Lower lobe of right lung (tissue), 2 donors: Measurements from ENCODE around the gene EPHA7. TPM values are rescaled to one million over a fixed set of nuclear protein-coding genes. Genes with fewer than 3 reads are reported as not detected.

ENCODE experiments used
- ATAC-seq, 2 donors: fragments of 200-7000 bp; cut with Tn5 transposase; one replicate each; pipeline ENCODE4 v1.9.1; 2020 to 2022; ENCODE audit warnings: mild to moderate bottlenecking in 2 of 2, moderate library complexity in 2 of 2
- DNase-seq: peaks from one replicate; pipeline ENCODE4 v3.0.0-alpha.2; 2020
- H3K27ac ChIP-seq: fragments of 200-600 bp; one replicate; pipeline ENCODE4 v1.8.0; 2022
- H3K27me3 ChIP-seq: fragments of 200-600 bp; one replicate; pipeline ENCODE4 v1.8.0; 2022; ENCODE audit warnings: low read depth
- H3K36me3 ChIP-seq: fragments of 200-600 bp; one replicate; pipeline ENCODE4 v1.8.0; 2022; ENCODE audit warnings: mild to moderate bottlenecking
- H3K4me1 ChIP-seq: fragments of 200-600 bp; one replicate; pipeline ENCODE4 v1.8.0; 2022
- H3K4me3 ChIP-seq: fragments of 200-600 bp; one replicate; pipeline ENCODE4 v1.8.0; 2022; ENCODE audit warnings: mild to moderate bottlenecking
- H3K9me3 ChIP-seq: fragments of 200-600 bp; one replicate; pipeline ENCODE4 v1.8.0; 2022
- CTCF ChIP-seq: fragments of 200-600 bp; IDR thresholded peaks from one replicate; pipeline ENCODE4 v1.8.0; 2022; ENCODE audit warnings: antibody characterized with exemption, mild to moderate bottlenecking
- intact Hi-C: fragments of 100-400 bp; cut with DNase I; formaldehyde crosslinking; loops from one replicate; pipeline ENCODE4 v1.11.0; 2022
- total RNA-seq: library from RNA; stranded (reverse); fragmentation: NEBNext Ultra II Directional; extraction: Animal tissue kit (Norgen Biotek cat#: 25700); gene quantifications from one replicate; pipeline ENCODE4 v1.2.1, GENCODE V29; 2021
- donor health status: DM: no; HTN: yes; CAD: no; lungs with severe emphysema.

EPHA7 gene
- total RNA-seq, 1 donor from 2014 or later, result 0.86 TPM

GRCh38 chr6:93392797-93393196 lies 26.6 kb downstream of the EPHA7 start:
- Histone ChIP-seq H3K27me3 (no peaks in the 10 kb centered on the region), H3K27ac (no peak overlapping the region), H3K9me3 (no peaks in the 10 kb centered on the region), H3K4me1 (no peaks in the 10 kb centered on the region), H3K36me3 (no peaks in the 10 kb centered on the region), H3K4me3 (no peak overlapping the region)
- TF ChIP-seq CTCF, result no peak
- no peak for ATAC-seq
- no peak for DNase-seq
- intact Hi-C loops, result no loop called here

- no peak overlapping the region for H3K4me3 ChIP-seq
- ATAC-seq, result no peak
- H3K36me3 ChIP-seq, result no peaks in the 10 kb centered on the region
- H3K4me1 ChIP-seq, result no peaks in the 10 kb centered on the region
- no peaks in the 10 kb centered on the region for H3K9me3 ChIP-seq
- no peak overlapping the region for H3K27ac ChIP-seq
- no peaks in the 10 kb centered on the region for H3K27me3 ChIP-seq
- no peak for TF ChIP-seq CTCF
- intact Hi-C loops, result no loop called here
- no peak for DNase-seq
These were observed 27.4 kb downstream of the EPHA7 start for GRCh38 chr6:93391965-93392364.

GRCh38 chr6:93389192-93389591 lies 30.2 kb downstream of the EPHA7 start:
- Histone ChIP-seq H3K27me3 (no peaks in the 10 kb centered on the region), H3K4me1 (no peaks in the 10 kb centered on the region), H3K4me3 (no peak overlapping the region), H3K9me3 (no peaks in the 10 kb centered on the region), H3K27ac (no peak overlapping the region), H3K36me3 (no peaks in the 10 kb centered on the region)
- DNase-seq, result no peak
- no peak for TF ChIP-seq CTCF
- no peak for ATAC-seq
- intact Hi-C loops, result no loop called here

GRCh38 chr6:93388070-93388469 lies 31.3 kb downstream of the EPHA7 start:
- Histone ChIP-seq H3K4me1 (no peaks in the 10 kb centered on the region), H3K9me3 (no peaks in the 10 kb centered on the region), H3K27me3 (no peaks in the 10 kb centered on the region), H3K27ac (no peak overlapping the region), H3K4me3 (no peak overlapping the region), H3K36me3 (no peaks in the 10 kb centered on the region)
- DNase-seq (no peak), ATAC-seq (no peak)
- intact Hi-C loops, result no loop called here
- no peak for TF ChIP-seq CTCF

GRCh38 chr6:93376026-93376540 lies 43.3 kb downstream of the EPHA7 start:
- intact Hi-C loops, result no loop called here
- Histone ChIP-seq H3K27me3 (no peaks in the 10 kb centered on the region), H3K9me3 (no peaks in the 10 kb centered on the region), H3K4me3 (no peak overlapping the region), H3K4me1 (no peaks in the 10 kb centered on the region), H3K27ac (no peak overlapping the region), H3K36me3 (no peaks in the 10 kb centered on the region)
- ATAC-seq, result no peak
- no peak for TF ChIP-seq CTCF
- no peak for DNase-seq

- ATAC-seq, result no peak
- no peak overlapping the region for H3K27ac ChIP-seq
- DNase-seq, result no peak
- H3K9me3 ChIP-seq, result no peaks in the 10 kb centered on the region
- no peaks in the 10 kb centered on the region for H3K4me1 ChIP-seq
- no peaks in the 10 kb centered on the region for H3K36me3 ChIP-seq
- H3K27me3 ChIP-seq, result no peaks in the 10 kb centered on the region
- H3K4me3 ChIP-seq, result no peak overlapping the region
- TF ChIP-seq CTCF, result no peak
- intact Hi-C loops, result no loop called here
These were observed 45.9 kb downstream of the EPHA7 start for GRCh38 chr6:93373445-93373844.
